Activated CD8-positive, alpha-beta memory T cell treated with anti-CD3 and anti-CD28 coated beads for 48 hours (primary cell): Measurements from ENCODE around the gene ITGA11.

Source experiments
- DNase-seq, 3 experiments: peaks; one replicate each; pipeline ENCODE4 v3.0.0-alpha.2; 2020; ENCODE audit warnings: low read depth in 2 of 3, low spot score in 2 of 3

Gene ITGA11

GRCh38 chr15:68275165-68275746, 156.7 kb downstream of the ITGA11 start:
- no peak for DNase-seq

- no peak for DNase-seq
Observed at GRCh38 chr15:68274201-68274848, 157.6 kb downstream of the ITGA11 start.

GRCh38 chr15:68272721-68273271, 159.2 kb downstream of the ITGA11 start:
- no peak for DNase-seq

- DNase-seq, result no peak
Observed at GRCh38 chr15:68271854-68272471, 160.0 kb downstream of the ITGA11 start.

- DNase-seq, result no peak
Observed at GRCh38 chr15:68268405-68268804, 163.6 kb downstream of the ITGA11 start.

- DNase-seq, result no peak
Observed at GRCh38 chr15:68265674-68266073, 166.3 kb downstream of the ITGA11 start.

- DNase-seq, result no peak
Observed at GRCh38 chr15:68265081-68265480, 166.9 kb downstream of the ITGA11 start.

GRCh38 chr15:68264282-68264681, 167.7 kb downstream of the ITGA11 start:
- no peak for DNase-seq

- DNase-seq, result no peak
Observed at GRCh38 chr15:68262514-68263356, 169.2 kb downstream of the ITGA11 start.

- DNase-seq, result no peak
Observed at GRCh38 chr15:68261980-68262379, 170.0 kb downstream of the ITGA11 start.

- DNase-seq, result no peak
Observed at GRCh38 chr15:68261241-68261640, 170.7 kb downstream of the ITGA11 start.

GRCh38 chr15:68259883-68260282, 172.1 kb downstream of the ITGA11 start:
- no peak for DNase-seq

- DNase-seq, result no peak
Observed at GRCh38 chr15:68258692-68259091, 173.3 kb downstream of the ITGA11 start.

- DNase-seq, result peak; percentile 18 to 36 (median 26)
Observed at GRCh38 chr15:68256675-68257450, 175.1 kb downstream of the ITGA11 start.

- no peak for DNase-seq
Observed at GRCh38 chr15:68252925-68253534, 178.9 kb downstream of the ITGA11 start.

GRCh38 chr15:68249058-68249713, 182.8 kb downstream of the ITGA11 start:
- no peak for DNase-seq
